ENCODE measurements around the gene CD2.

GRCh38 chr1:116772648-116773045 lies 18.4 kb downstream of the CD2 start:
- TF ChIP-seq CTCF (IDR thresholded peaks at IDR 0.05; ENCODE audit: low read length), result no peak
- TF ChIP-seq EZH2phosphoT487 (IDR thresholded peaks at IDR 0.05; ENCODE audit: low read length), result no peak
- no peak for TF ChIP-seq EZH2 (optimal IDR thresholded peaks at IDR 0.05; ENCODE audit: low read depth, low read length)
